OCI-LY1 (cell line): ENCODE data around the gene SPARC.

Source experiments
- H2AFZ ChIP-seq: fragments of 200-600 bp; sonication (generic), shearing (Covaris generic); 2 replicates; pipeline ENCODE4 v1.6.0; 2014; ENCODE audit warnings: antibody characterized with exemption, mild to moderate bottlenecking, low read length
- H3F3A ChIP-seq: fragments of 200-600 bp; sonication (generic), shearing (Covaris generic); 2 replicates; pipeline ENCODE4 v1.6.0; 2014; ENCODE audit warnings: mild to moderate bottlenecking, antibody characterized with exemption, low read length, moderate library complexity; ENCODE audit not compliant: insufficient read depth
- H3K27ac ChIP-seq: fragments of 200-600 bp; sonication (generic); 2 replicates; pipeline ENCODE4 v1.5.1; 2014; ENCODE audit warnings: low read length, mixed run types, mild to moderate bottlenecking, low read depth; ENCODE audit not compliant: poor library complexity, severe bottlenecking
- H3K27me3 ChIP-seq: fragments of 200-600 bp; sonication (generic); 2 replicates; pipeline ENCODE4 v1.6.0; 2014; ENCODE audit warnings: antibody characterized with exemption, mild to moderate bottlenecking, low read length, moderate library complexity; ENCODE audit not compliant: insufficient read depth
- H3K36me3 ChIP-seq: fragments of 200-600 bp; sonication (generic); 2 replicates; pipeline ENCODE4 v1.6.1; 2014; ENCODE audit warnings: mild to moderate bottlenecking, antibody characterized with exemption, low read length, moderate library complexity, mixed read lengths; ENCODE audit not compliant: insufficient read depth
- H3K4me1 ChIP-seq: fragments of 200-600 bp; sonication (generic); 2 replicates; pipeline ENCODE4 v1.5.1; 2014; ENCODE audit warnings: mild to moderate bottlenecking, low read length, moderate library complexity; ENCODE audit not compliant: insufficient read depth, severe bottlenecking
- H3K4me2 ChIP-seq: fragments of 200-600 bp; sonication (generic), shearing (Covaris generic); 2 replicates; pipeline ENCODE4 v1.6.1; 2014; ENCODE audit warnings: low read length
- H3K4me3 ChIP-seq: fragments of 200-600 bp; sonication (generic); 2 replicates; pipeline ENCODE4 v1.5.1; 2014; ENCODE audit warnings: low read length, low read depth, mild to moderate bottlenecking, mixed read lengths; ENCODE audit not compliant: poor library complexity, severe bottlenecking
- H3K79me2 ChIP-seq: fragments of 200-600 bp; shearing (Covaris generic); 2 replicates; pipeline ENCODE4 v1.6.1; 2016; ENCODE audit warnings: mixed run types, low read length, mixed read lengths; ENCODE audit not compliant: insufficient read depth
- H3K9ac ChIP-seq: fragments of 200-600 bp; sonication (generic), shearing (Covaris generic); 2 replicates; pipeline ENCODE4 v1.6.1; 2014; ENCODE audit warnings: mild to moderate bottlenecking, low read length, mixed read lengths
- H3K9me2 ChIP-seq: fragments of 200-600 bp; sonication (generic), shearing (Covaris generic); 2 replicates; pipeline ENCODE4 v1.6.1; 2014; ENCODE audit warnings: low read depth, mild to moderate bottlenecking, low read length, mixed read lengths
- H3K9me3 ChIP-seq: fragments of 200-600 bp; shearing (Covaris generic); 2 replicates; pipeline ENCODE4 v1.6.1; 2014; ENCODE audit warnings: low read length, mixed read lengths
- H4K20me1 ChIP-seq: fragments of 200-600 bp; sonication (generic), shearing (Covaris generic); 2 replicates; pipeline ENCODE4 v1.6.0; 2016; ENCODE audit warnings: mild to moderate bottlenecking, low read length; ENCODE audit not compliant: insufficient read depth
- CTCF ChIP-seq: fragments of 200-600 bp; sonication (generic), shearing (Covaris generic); IDR thresholded peaks from 2 replicates; pipeline ENCODE4 v1.5.1; 2017; ENCODE audit warnings: mild to moderate bottlenecking, antibody characterized with exemption, low read length, moderate library complexity, mixed read lengths
- EZH2 ChIP-seq: fragments of 200-600 bp; sonication (generic), shearing (Covaris generic); IDR thresholded peaks from 2 replicates; pipeline ENCODE4 v1.8.0; 2017; ENCODE audit warnings: borderline replicate concordance, mixed run types, mild to moderate bottlenecking, antibody characterized with exemption, low read length, moderate library complexity, mixed read lengths

Gene SPARC

GRCh38 chr5:151638619-151639018, 48.1 kb downstream of the SPARC start:
- Histone ChIP-seq H3K4me3 (no peak overlapping the region), H3K79me2 (no peaks in the 10 kb centered on the region), H3K36me3 (no peaks in the 10 kb centered on the region), H3K9me3 (no peaks in the 10 kb centered on the region), H3K27me3 (no peaks in the 10 kb centered on the region), H3K9me2 (no peaks in the 10 kb centered on the region), H2AFZ (no peak overlapping the region), H3K4me2 (no peak overlapping the region), H3K4me1 (no peaks in the 10 kb centered on the region), H3F3A (no peaks in the 10 kb centered on the region), H3K27ac (no peak overlapping the region), H3K9ac (no peak overlapping the region), H4K20me1 (no peaks in the 10 kb centered on the region)
- TF ChIP-seq CTCF (no peak), EZH2 (no peak)

- H2AFZ ChIP-seq = no peak overlapping the region
- no peak for TF ChIP-seq CTCF
- H3K4me2 ChIP-seq = no peak overlapping the region
- no peaks in the 10 kb centered on the region for H4K20me1 ChIP-seq
- H3K79me2 ChIP-seq = no peaks in the 10 kb centered on the region
- no peaks in the 10 kb centered on the region for H3K4me1 ChIP-seq
- H3K27me3 ChIP-seq = no peaks in the 10 kb centered on the region
- H3K36me3 ChIP-seq = no peaks in the 10 kb centered on the region
- H3F3A ChIP-seq = no peaks in the 10 kb centered on the region
- no peak overlapping the region for H3K27ac ChIP-seq
- H3K9me3 ChIP-seq = no peaks in the 10 kb centered on the region
- no peak overlapping the region for H3K4me3 ChIP-seq
- no peak overlapping the region for H3K9ac ChIP-seq
- H3K9me2 ChIP-seq = no peaks in the 10 kb centered on the region
Measured at GRCh38 chr5:151637676-151638075, 49.0 kb downstream of the SPARC start.

GRCh38 chr5:151633892-151634291, 52.8 kb downstream of the SPARC start:
- Histone ChIP-seq H3K36me3 (no peaks in the 10 kb centered on the region), H3K27me3 (peaks cover 4% of the 10 kb centered on the region; the same call in 1 of the 2 replicates), H3K27ac (no peak overlapping the region), H3K4me2 (no peak overlapping the region), H3F3A (no peaks in the 10 kb centered on the region), H3K9ac (no peak overlapping the region), H3K4me3 (no peak overlapping the region), H2AFZ (no peak overlapping the region), H3K4me1 (no peaks in the 10 kb centered on the region), H3K79me2 (no peaks in the 10 kb centered on the region), H3K9me3 (no peaks in the 10 kb centered on the region), H4K20me1 (no peaks in the 10 kb centered on the region), H3K9me2 (no peaks in the 10 kb centered on the region)
- TF ChIP-seq CTCF (no peak), EZH2 (no peak)
